Measurements from ENCODE around the gene GPR84.

The GPR84 gene

GRCh38 chr12:54390668-54391551, 26.6 kb upstream of the GPR84 start:
- peak; percentile 74 to 75 for DNase-seq

- no peak for DNase-seq
Measured at GRCh38 chr12:54390176-54390667, 25.9 kb upstream of the GPR84 start.

GRCh38 chr12:54389607-54390175, 25.4 kb upstream of the GPR84 start:
- no peak for DNase-seq

GRCh38 chr12:54389134-54389508, 24.8 kb upstream of the GPR84 start:
- no peak for DNase-seq

- DNase-seq: no peak
Measured at GRCh38 chr12:54388237-54389133, 24.2 kb upstream of the GPR84 start.

GRCh38 chr12:54387114-54387467, 22.8 kb upstream of the GPR84 start:
- DNase-seq: no peak

GRCh38 chr12:54386403-54387113, 22.3 kb upstream of the GPR84 start:
- DNase-seq: no peak

GRCh38 chr12:54385251-54385914, 21.1 kb upstream of the GPR84 start:
- no peak for DNase-seq

- DNase-seq: no peak
Measured at GRCh38 chr12:54384591-54385041, 20.3 kb upstream of the GPR84 start, which contains the start of gene ZNF385A. Gene ZNF385A (minus strand): TSS chr12:54384733. CDS start chr12:54384514, 219 bp downstream.

- DNase-seq: no peak
Measured at GRCh38 chr12:54383041-54383609, 18.8 kb upstream of the GPR84 start.

- no peak for DNase-seq
Measured at GRCh38 chr12:54381136-54381535, 16.9 kb upstream of the GPR84 start.

GRCh38 chr12:54379398-54380201, 15.3 kb upstream of the GPR84 start:
- peak; percentile 94 to 95 for DNase-seq

GRCh38 chr12:54378796-54379397, 14.6 kb upstream of the GPR84 start:
- DNase-seq: no peak

GRCh38 chr12:54377797-54378515, 13.7 kb upstream of the GPR84 start:
- DNase-seq: no peak

GRCh38 chr12:54377007-54377406, 12.7 kb upstream of the GPR84 start:
- no peak for DNase-seq

- DNase-seq: no peak
Measured at GRCh38 chr12:54376596-54376995, 12.3 kb upstream of the GPR84 start.

GRCh38 chr12:54375259-54375579, 10.9 kb upstream of the GPR84 start:
- no peak for DNase-seq

GRCh38 chr12:54374562-54375258, 10.4 kb upstream of the GPR84 start:
- no peak for DNase-seq
